Hematopoietic multipotent progenitor cell treated with erythropoietin and hydrocortisone succinate and interleukin-3 and kit ligand, for 17 days (in vitro differentiated cells): Measurements from ENCODE around the gene RYK.

Experiments used
- DNase-seq: peaks from one replicate; pipeline ENCODE4 v3.0.0-alpha.2; 2015; ENCODE audit warnings: low spot score

Gene RYK

DNA sequence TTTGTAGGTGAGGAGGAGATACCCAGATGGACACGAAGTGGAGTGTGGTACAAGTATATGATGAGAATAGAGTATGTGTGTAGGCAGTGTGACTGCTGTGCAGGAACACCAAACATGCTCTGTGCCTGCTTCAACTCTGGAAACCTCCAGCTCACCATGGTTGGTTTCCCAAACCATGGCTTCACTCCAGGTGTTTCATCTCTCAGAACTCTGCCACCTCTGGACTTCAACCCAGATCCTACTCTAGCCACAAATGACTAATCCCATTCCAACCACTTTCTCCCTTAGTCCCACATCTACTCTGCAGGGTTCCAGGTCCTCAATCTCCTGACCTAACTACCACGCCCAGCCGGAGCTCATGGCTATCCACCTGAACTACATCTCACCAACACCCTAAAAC, 102.1 kb downstream of the RYK start:
- no peak for DNase-seq

- no peak for DNase-seq
Measured at GRCh38 chr3:134147411-134147810, 103.2 kb downstream of the RYK start.

GRCh38 chr3:134146666-134147065, 104.0 kb downstream of the RYK start:
- DNase-seq = no peak

DNA sequence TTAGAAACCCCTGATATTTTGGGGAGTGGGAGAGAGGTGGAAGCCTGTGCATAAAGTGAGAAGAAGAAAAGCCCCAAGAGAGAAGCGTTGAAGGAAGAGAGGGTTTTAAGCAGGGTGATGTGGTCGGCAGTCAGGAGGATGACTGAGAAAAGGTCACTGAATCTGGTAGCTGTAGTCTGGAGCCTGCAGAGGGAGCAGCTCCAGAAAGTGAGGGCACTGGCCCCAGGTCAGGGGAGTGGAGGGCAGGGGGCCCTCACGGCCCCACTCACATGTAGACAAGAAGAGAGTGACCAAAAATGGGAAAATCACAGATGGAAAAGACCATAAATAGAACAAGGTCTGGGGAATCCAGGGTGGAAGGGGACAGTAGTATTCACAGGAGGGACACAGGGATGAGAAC, 105.5 kb downstream of the RYK start:
- no peak for DNase-seq

- DNase-seq = no peak
Measured at GRCh38 chr3:134144694-134145093, 106.0 kb downstream of the RYK start.

DNA sequence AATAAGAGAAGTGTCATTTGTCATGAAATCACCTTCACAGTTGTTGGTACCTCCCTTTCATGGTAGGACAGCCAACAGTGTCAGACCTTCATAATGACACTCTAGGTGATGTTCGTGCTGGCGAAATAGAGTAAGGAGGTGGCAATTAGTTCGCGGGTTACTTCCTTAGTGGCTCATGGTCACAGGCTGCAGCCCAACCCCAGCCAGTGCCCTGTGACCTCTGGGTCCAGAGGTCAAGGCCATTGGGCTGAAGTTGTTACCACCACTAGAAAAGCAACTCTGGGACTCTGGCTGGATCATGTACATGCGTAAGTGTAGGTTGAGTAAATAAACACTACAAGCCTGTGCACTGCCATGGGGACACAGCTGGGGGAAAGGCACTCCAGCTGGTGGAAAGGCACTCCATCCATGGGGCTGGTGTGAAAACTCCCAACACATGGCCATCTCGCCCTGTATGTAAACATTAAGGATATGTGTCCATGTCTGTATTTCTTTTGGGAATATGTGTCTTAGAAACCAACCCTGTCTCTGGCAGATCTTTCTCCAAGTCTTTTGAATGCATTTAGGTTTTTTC, 106.7 kb downstream of the RYK start:
- DNase-seq = no peak

DNA sequence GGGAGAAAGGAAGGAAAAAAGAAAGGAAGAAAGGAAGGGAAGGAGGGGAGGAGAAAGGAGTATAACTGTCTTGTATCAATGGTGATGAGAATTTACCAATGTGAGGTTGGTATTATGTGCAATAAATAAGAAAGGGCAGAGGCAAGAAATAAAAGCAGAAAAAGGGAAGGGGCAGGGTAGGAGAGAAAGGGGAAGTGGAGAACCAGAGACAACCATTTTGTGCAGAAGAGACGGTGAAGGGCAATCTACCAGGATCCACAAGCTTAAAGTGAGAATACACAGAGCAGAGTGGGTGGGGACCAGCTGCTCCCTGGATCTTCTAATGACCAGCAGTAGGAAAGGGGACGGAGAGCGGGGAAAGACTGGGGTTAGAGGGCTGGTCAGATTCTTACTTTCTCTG, 114.1 kb downstream of the RYK start:
- no peak for DNase-seq

DNA sequence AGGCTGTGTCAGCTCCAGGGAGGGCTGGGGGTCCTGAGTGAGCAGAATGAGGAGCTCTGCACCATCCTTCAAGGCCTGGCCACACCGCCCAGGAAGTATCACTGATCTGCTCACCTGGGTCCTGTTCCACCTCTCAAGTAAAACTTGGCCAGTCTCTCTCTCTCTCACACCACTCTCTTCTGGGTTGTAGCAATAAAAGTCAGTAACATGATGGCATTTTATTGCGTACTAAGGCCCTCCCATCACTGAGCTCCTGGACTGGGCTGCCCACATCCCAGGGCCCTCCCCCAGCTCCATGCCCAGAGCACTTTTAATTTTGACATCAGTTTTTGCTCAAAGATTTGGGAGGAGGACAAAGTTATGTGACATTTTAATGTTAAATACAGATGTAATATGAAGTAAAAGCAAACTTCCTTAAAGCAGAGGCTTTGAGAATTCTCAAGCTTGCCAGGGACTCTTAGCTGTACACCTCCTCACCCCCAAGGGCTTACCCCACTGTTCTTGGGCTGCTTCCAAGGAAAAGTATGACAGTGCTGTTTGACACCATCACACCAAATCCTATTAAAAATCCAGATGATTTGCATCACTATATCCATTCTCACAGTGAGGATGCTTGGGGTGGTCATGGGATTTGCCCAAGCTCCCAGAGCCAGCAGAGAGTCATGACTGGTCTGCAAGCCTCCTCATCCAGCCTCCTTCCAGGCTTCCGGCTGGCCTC, 115.8 kb downstream of the RYK start:
- DNase-seq = no peak

DNA sequence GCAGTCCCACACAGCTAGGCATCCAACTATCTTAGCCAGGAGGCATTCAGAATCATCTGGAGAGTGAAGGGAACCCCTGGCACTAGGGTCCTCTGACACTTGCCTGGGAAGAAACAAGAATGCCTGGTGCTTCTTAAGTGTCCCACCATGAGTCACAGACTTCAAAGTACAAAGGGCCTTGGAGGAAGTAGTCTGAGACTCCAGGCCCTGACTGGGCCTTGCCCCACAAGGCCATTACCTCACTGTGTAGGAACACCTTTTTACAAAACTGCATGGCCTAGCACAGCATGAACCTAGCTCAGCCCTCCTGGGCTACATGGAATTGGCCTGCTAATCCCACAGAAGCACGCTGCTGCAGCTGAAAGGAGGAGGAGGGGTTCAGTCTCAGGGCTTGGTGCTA, 116.4 kb downstream of the RYK start:
- DNase-seq = no peak

DNA sequence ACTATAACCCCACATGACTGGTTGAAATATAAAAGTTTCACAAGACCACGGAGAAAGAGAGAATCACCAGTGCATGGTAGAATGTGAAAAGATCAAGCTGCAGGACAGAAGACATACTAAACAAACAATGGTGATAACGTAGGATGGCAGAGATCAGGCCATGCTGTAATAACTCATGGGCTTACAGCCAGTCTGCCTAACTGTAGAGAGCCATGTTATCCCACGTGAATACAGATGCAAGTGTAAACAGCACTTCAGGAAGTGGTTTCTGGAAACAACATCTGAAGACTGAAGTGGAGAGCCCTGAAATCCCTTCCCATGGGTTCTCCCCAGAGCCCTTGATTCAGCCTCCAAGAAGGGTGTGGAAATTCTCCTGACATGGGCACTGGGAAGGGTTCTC, 117.7 kb downstream of the RYK start:
- DNase-seq = no peak

GRCh38 chr3:134126153-134126552, 124.5 kb downstream of the RYK start:
- no peak for DNase-seq

- DNase-seq = no peak
Measured at GRCh38 chr3:134114726-134115125, 135.9 kb downstream of the RYK start.

DNA sequence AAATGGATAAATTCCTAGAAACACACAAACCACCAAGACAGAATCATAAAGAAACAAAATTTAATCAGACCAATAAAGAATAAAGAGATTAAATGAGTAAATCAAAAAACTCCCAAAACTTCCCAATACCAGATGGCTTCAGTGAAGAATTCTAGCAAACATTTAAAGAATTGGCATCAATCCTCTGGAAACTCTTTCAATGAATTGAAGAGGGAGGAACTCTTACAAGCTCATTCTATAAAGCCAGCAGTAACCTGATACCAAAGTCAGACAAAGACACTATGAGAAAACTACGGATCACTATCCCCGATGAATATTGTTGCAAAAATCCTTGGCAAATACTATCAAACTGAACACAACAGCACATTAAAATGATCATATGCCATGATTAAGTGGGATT, 139.0 kb downstream of the RYK start:
- no peak for DNase-seq

GRCh38 chr3:134110963-134111362, 139.7 kb downstream of the RYK start:
- no peak for DNase-seq
